Omental fat pad (tissue), 4 donors: ENCODE data around the gene PLEKHG2. TPM values are rescaled to one million over a fixed set of nuclear protein-coding genes. Genes with fewer than 3 reads are reported as not detected.

Experiments used
- ATAC-seq: fragments of 150-250 bp; one replicate; pipeline ENCODE4 v1.9.1; 2016; ENCODE audit warnings: mild to moderate bottlenecking, moderate library complexity; ENCODE audit not compliant: low FRiP score
- DNase-seq: peaks from one replicate; pipeline ENCODE4 v3.0.0-alpha.2; 2019; ENCODE audit warnings: low spot score
- total RNA-seq, 4 donors: library from RNA; depleted of rRNA; stranded (reverse); fragments of >200 nt; gene quantifications; one replicate each; pipeline ENCODE4 v1.1.0, GENCODE V29; 2016
- TF ChIP-seq, protein P1 (sequence below), 3 donors: fragments of 450-650 bp; IDR thresholded peaks; one replicate each; pipeline ENCODE4 v1.5.1; 2016 to 2017; ENCODE audit warnings: antibody characterized with exemption in 3 of 3, mild to moderate bottlenecking in 3 of 3, moderate library complexity in 2 of 3

PLEKHG2 gene
- total RNA-seq, 4 donors from 2014 or later: 16.5 to 35.3 (median 21.4) TPM

GRCh38 chr19:39433480-39434079, 21.1 kb downstream of the PLEKHG2 start:
- DNase-seq (no peak), ATAC-seq (no peak)
- TF ChIP-seq, protein P1, sequence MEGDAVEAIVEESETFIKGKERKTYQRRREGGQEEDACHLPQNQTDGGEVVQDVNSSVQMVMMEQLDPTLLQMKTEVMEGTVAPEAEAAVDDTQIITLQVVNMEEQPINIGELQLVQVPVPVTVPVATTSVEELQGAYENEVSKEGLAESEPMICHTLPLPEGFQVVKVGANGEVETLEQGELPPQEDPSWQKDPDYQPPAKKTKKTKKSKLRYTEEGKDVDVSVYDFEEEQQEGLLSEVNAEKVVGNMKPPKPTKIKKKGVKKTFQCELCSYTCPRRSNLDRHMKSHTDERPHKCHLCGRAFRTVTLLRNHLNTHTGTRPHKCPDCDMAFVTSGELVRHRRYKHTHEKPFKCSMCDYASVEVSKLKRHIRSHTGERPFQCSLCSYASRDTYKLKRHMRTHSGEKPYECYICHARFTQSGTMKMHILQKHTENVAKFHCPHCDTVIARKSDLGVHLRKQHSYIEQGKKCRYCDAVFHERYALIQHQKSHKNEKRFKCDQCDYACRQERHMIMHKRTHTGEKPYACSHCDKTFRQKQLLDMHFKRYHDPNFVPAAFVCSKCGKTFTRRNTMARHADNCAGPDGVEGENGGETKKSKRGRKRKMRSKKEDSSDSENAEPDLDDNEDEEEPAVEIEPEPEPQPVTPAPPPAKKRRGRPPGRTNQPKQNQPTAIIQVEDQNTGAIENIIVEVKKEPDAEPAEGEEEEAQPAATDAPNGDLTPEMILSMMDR (IDR thresholded peaks at IDR 0.05): no peak

GRCh38 chr19:39434123-39435076, 21.9 kb downstream of the PLEKHG2 start:
- ATAC-seq (no peak), DNase-seq (no peak)
- TF ChIP-seq, protein P1 (IDR thresholded peaks at IDR 0.05): no peak

GRCh38 chr19:39435499-39436349, 23.3 kb downstream of the PLEKHG2 start, which contains the start of gene RPS16:
Gene RPS16, minus strand, starts transcription at chr19:39435949. Its CDS starts 54 bp downstream, at chr19:39435895.
- peak; percentile 96 for ATAC-seq
- TF ChIP-seq, protein P1 (IDR thresholded peaks at IDR 0.05): no peak
- DNase-seq: peak; percentile 85

DNA sequence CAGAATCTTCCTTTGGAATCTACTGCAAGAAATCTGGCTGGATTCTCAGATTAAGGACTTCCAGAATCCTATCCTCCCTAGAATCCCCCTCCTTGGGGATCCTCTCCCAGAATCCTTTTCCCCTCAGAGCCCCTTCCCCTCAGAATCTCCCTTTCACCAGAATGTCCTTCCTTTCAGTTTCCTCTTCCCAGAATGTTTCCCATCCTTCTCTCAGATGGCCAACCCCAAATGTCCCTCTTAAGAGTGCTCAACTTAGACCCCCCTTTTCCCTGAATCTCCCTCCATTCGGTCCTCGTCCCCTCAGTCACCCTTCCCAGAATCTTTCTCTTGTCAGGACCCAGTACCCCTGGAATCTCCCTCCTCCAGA, 23.9 kb downstream of the PLEKHG2 start:
- TF ChIP-seq, protein P1 (IDR thresholded peaks at IDR 0.05): no peak
- ATAC-seq (no peak), DNase-seq (no peak)

GRCh38 chr19:39438270-39438934, 25.9 kb downstream of the PLEKHG2 start:
- ATAC-seq (no peak), DNase-seq (no peak)
- TF ChIP-seq, protein P1 (IDR thresholded peaks at IDR 0.05): no peak

- DNase-seq: no peak
- TF ChIP-seq, protein P1 (IDR thresholded peaks at IDR 0.05): no peak
Measured at GRCh38 chr19:39444598-39445195, 32.2 kb downstream of the PLEKHG2 start.

More at GRCh38 chr19:39444598-39445195, 32.2 kb downstream of the PLEKHG2 start:
- no peak for ATAC-seq
